Measurements from ENCODE around the gene DLG2. TPM values are rescaled to one million over a fixed set of nuclear protein-coding genes. Genes with fewer than 3 reads are reported as not detected.

DLG2 gene
- total RNA-seq, 1 experiment from 2014 or later, result 17.5 TPM

DNA sequence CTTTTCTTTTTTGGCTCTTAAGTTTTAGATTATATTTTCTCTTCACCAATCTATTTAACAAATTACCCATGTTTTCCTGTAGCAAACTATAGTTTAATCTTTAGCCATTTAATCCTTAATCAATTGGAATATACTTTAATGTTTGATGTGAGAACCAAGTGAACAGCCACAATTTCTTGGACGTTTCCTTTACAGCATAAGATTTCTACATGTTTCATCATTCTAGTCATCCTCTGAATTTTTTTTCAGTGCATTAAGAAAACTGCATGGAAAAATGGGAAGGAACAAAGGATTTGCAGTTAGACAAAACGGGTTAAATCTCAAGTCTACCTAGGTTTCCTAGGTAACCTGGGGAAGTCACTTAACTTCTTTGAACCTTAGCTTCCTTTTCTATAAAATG is 1833.8 kb downstream of the DLG2 start (continued):
- TF ChIP-seq, protein P1, sequence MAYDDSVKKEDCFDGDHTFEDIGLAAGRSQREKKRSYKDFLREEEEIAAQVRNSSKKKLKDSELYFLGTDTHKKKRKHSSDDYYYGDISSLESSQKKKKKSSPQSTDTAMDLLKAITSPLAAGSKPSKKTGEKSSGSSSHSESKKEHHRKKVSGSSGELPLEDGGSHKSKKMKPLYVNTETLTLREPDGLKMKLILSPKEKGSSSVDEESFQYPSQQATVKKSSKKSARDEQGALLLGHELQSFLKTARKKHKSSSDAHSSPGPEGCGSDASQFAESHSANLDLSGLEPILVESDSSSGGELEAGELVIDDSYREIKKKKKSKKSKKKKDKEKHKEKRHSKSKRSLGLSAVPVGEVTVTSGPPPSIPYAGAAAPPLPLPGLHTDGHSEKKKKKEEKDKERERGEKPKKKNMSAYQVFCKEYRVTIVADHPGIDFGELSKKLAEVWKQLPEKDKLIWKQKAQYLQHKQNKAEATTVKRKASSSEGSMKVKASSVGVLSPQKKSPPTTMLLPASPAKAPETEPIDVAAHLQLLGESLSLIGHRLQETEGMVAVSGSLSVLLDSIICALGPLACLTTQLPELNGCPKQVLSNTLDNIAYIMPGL (CRISPR knock-in tag; IDR thresholded peaks at IDR 0.05), result no peak
- TF ChIP-seq CREM (CRISPR knock-in tag; IDR thresholded peaks at IDR 0.05) (no peak), ELF4 (CRISPR knock-in tag; IDR thresholded peaks at IDR 0.05; ENCODE audit: low read depth) (no peak), ESRRA (CRISPR knock-in tag; IDR thresholded peaks at IDR 0.05; ENCODE audit: borderline replicate concordance) (no peak), NR2C2 (CRISPR knock-in tag; IDR thresholded peaks at IDR 0.05) (no peak), KAT7 (CRISPR knock-in tag; IDR thresholded peaks at IDR 0.05; ENCODE audit: borderline replicate concordance) (no peak)
- TF ChIP-seq, protein P2, sequence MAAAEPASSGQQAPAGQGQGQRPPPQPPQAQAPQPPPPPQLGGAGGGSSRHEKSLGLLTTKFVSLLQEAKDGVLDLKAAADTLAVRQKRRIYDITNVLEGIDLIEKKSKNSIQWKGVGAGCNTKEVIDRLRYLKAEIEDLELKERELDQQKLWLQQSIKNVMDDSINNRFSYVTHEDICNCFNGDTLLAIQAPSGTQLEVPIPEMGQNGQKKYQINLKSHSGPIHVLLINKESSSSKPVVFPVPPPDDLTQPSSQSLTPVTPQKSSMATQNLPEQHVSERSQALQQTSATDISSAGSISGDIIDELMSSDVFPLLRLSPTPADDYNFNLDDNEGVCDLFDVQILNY (CRISPR knock-in tag; IDR thresholded peaks at IDR 0.05), result no peak

DNA sequence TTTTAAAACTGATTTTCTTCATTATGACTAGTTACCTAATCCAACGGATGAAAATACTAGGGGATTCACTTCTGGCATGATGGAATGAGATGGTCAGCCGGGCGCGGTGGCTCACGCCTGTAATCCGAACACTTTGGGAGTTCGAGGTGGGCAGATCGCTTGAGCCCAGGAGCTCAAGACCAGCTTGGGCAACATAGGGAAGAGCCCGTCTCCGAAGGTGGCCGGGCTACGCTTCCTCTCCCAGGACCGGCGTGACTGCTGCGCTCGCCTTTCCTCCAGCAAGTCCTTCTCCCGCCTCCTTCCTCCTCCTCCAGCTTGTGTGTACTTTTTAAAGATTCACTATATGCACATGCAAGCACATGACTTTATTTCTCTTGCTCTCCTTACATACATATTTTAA is 1835.6 kb downstream of the DLG2 start:
- ChIA-PET POLR2A (no interaction called here), CTCF (no interaction called here)
- DNase-seq (ENCODE audit: low spot score) (no peak), ATAC-seq (no peak)
- no peak for TF ChIP-seq TCF7 (CRISPR knock-in tag; IDR thresholded peaks at IDR 0.05; ENCODE audit: low read depth)
- TF ChIP-seq JAZF1 (CRISPR knock-in tag; IDR thresholded peaks at IDR 0.05), result no peak
- TF ChIP-seq EMX1 (CRISPR knock-in tag; IDR thresholded peaks at IDR 0.05), result no peak
- no peak for TF ChIP-seq ZNF671 (CRISPR knock-in tag; IDR thresholded peaks at IDR 0.05)
- Mint-ChIP-seq H3K9me3 (peaks cover 3% of the 10 kb centered on the region; the same call in 1 of the 2 replicates), H3K4me1 (0 out of 2 replicates have a peak, but pooled peaks cover 3% of the 10 kb centered on the region), H3K27me3 (ENCODE audit: low read depth) (peaks cover 2% of the 10 kb centered on the region; the same call in 1 of the 2 replicates), H3K4me3 (no peak overlapping the region), H3K27ac (no peak overlapping the region), H3K36me3 (no peaks in the 10 kb centered on the region)

DNA sequence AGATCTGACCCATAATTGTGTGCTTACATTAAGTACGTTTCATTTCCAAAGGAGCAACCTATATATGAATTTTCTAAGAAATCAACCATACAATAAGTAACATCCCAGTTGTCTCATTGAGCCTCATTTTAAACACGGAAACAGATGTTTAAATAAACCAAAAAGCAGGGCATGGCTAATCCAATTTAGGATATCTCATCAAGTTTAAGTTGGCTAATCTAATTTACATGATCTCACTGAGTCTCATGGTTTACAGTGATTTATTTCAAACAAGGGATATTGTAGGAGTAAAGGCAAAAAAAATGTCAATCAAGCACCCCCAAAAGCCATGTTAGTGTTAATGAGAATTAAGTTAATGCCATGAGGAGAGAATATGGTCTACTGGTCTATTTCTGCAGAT is 1841.2 kb downstream of the DLG2 start:
- CTCF ChIA-PET, result no interaction called here
- ATAC-seq (no peak), DNase-seq (ENCODE audit: low spot score) (no peak)
- H3K36me3 Mint-ChIP-seq, result no peaks in the 10 kb centered on the region
- H3K27me3 Mint-ChIP-seq (ENCODE audit: low read depth), result no peaks in the 10 kb centered on the region
- no peak for TF ChIP-seq NFATC4 (CRISPR knock-in tag; IDR thresholded peaks at IDR 0.05)
- POLR2A ChIA-PET, result no interaction called here
- no peak overlapping the region for H3K4me3 Mint-ChIP-seq
- H3K9me3 Mint-ChIP-seq, result no peaks in the 10 kb centered on the region
- H3K4me1 Mint-ChIP-seq, result 0 out of 2 replicates have a peak, but pooled peaks cover 3% of the 10 kb centered on the region
- no peak overlapping the region for H3K27ac Mint-ChIP-seq

DNA sequence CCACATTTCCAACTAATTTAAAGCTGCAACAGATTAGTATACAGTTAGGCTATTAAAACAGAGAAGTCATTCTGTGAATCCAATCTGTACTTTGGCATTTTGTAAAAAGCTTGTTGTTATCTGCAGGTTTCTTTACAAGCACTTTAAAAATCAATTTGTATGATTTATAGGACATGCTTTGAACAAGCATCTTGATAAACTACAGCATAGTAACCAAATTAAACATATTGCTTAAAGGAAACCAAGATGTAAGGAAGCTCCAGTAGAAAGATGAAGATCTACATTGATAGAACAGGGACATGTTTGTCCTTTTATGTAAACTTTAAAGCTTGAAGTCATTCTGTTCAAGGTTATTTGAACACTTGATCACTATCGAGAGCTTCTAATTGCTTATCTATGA is 1842.7 kb downstream of the DLG2 start:
- no peak for ATAC-seq
- Mint-ChIP-seq H3K36me3 (no peaks in the 10 kb centered on the region), H3K4me1 (no peaks in the 10 kb centered on the region), H3K27me3 (ENCODE audit: low read depth) (no peaks in the 10 kb centered on the region), H3K27ac (no peak overlapping the region), H3K9me3 (no peaks in the 10 kb centered on the region), H3K4me3 (no peak overlapping the region)
- DNase-seq (ENCODE audit: low spot score), result no peak
- TF ChIP-seq ELF4 (CRISPR knock-in tag; IDR thresholded peaks at IDR 0.05; ENCODE audit: low read depth), result no peak
- TF ChIP-seq, protein P3, sequence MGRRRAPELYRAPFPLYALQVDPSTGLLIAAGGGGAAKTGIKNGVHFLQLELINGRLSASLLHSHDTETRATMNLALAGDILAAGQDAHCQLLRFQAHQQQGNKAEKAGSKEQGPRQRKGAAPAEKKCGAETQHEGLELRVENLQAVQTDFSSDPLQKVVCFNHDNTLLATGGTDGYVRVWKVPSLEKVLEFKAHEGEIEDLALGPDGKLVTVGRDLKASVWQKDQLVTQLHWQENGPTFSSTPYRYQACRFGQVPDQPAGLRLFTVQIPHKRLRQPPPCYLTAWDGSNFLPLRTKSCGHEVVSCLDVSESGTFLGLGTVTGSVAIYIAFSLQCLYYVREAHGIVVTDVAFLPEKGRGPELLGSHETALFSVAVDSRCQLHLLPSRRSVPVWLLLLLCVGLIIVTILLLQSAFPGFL (CRISPR knock-in tag; IDR thresholded peaks at IDR 0.05; ENCODE audit: borderline replicate concordance), result no peak
- TF ChIP-seq ATF1 (CRISPR knock-in tag; IDR thresholded peaks at IDR 0.05), result no peak
- TF ChIP-seq IRF2 (CRISPR knock-in tag; IDR thresholded peaks at IDR 0.05; ENCODE audit: borderline replicate concordance, low read depth), result no peak
- no peak for TF ChIP-seq JAZF1 (CRISPR knock-in tag; IDR thresholded peaks at IDR 0.05)
- TF ChIP-seq NFE2L1 (CRISPR knock-in tag; IDR thresholded peaks at IDR 0.05), result no peak
- TF ChIP-seq, protein P4, sequence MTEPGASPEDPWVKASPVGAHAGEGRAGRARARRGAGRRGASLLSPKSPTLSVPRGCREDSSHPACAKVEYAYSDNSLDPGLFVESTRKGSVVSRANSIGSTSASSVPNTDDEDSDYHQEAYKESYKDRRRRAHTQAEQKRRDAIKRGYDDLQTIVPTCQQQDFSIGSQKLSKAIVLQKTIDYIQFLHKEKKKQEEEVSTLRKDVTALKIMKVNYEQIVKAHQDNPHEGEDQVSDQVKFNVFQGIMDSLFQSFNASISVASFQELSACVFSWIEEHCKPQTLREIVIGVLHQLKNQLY (CRISPR knock-in tag; IDR thresholded peaks at IDR 0.05), result no peak
- no peak for TF ChIP-seq HMGA2 (CRISPR knock-in tag; IDR thresholded peaks at IDR 0.05)
- TF ChIP-seq, protein P5, sequence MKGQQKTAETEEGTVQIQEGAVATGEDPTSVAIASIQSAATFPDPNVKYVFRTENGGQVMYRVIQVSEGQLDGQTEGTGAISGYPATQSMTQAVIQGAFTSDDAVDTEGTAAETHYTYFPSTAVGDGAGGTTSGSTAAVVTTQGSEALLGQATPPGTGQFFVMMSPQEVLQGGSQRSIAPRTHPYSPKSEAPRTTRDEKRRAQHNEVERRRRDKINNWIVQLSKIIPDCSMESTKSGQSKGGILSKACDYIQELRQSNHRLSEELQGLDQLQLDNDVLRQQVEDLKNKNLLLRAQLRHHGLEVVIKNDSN (CRISPR knock-in tag; IDR thresholded peaks at IDR 0.05), result no peak
- TF ChIP-seq, protein P6, sequence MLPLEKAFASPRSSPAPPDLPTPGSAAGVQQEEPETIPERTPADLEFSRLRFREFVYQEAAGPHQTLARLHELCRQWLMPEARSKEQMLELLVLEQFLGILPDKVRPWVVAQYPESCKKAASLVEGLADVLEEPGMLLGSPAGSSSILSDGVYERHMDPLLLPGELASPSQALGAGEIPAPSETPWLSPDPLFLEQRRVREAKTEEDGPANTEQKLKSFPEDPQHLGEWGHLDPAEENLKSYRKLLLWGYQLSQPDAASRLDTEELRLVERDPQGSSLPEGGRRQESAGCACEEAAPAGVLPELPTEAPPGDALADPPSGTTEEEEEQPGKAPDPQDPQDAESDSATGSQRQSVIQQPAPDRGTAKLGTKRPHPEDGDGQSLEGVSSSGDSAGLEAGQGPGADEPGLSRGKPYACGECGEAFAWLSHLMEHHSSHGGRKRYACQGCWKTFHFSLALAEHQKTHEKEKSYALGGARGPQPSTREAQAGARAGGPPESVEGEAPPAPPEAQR (CRISPR knock-in tag; IDR thresholded peaks at IDR 0.05), result no peak
- CTCF ChIA-PET, result no interaction called here
- POLR2A ChIA-PET, result no interaction called here

Data from WTC11 (cell line).